Stimulated activated CD4-positive, alpha-beta T cell treated with anti-CD3 and anti-CD28 coated beads, Interleukin-12 subunit alpha, Interleukin-12 subunit beta, amount 100 ng/mL, for 48 hours (primary cell): ENCODE data around the gene HOXC11.

Experiments
- DNase-seq, 3 donors: peaks; one replicate each; pipeline ENCODE4 v3.0.0-alpha.2; 2020; ENCODE audit warnings: low read depth in 2 of 3, low spot score in 1 of 3

The HOXC11 gene

GRCh38 chr12:53942467-53942997, 30.4 kb upstream of the HOXC11 start:
- DNase-seq: no peak

- DNase-seq: no peak
These were observed 28.7 kb upstream of the HOXC11 start for GRCh38 chr12:53944209-53944608.

- no peak for DNase-seq
These were observed 27.7 kb upstream of the HOXC11 start for GRCh38 chr12:53944907-53945847.

- DNase-seq: no peak
These were observed 25.2 kb upstream of the HOXC11 start for GRCh38 chr12:53947743-53948142.

GRCh38 chr12:53948650-53949593, 24.0 kb upstream of the HOXC11 start:
- DNase-seq: no peak

GRCh38 chr12:53949631-53950436, 23.1 kb upstream of the HOXC11 start:
- no peak for DNase-seq

- DNase-seq: no peak
These were observed 22.5 kb upstream of the HOXC11 start for GRCh38 chr12:53950437-53950773.

GRCh38 chr12:53950789-53951576, 21.9 kb upstream of the HOXC11 start:
- DNase-seq: no peak

- no peak for DNase-seq
These were observed 21.2 kb upstream of the HOXC11 start for GRCh38 chr12:53951577-53952334.

- no peak for DNase-seq
These were observed 20.6 kb upstream of the HOXC11 start for GRCh38 chr12:53952335-53952694.

GRCh38 chr12:53952871-53953734, 19.8 kb upstream of the HOXC11 start:
- DNase-seq: no peak

- DNase-seq: no peak
These were observed 18.9 kb upstream of the HOXC11 start for GRCh38 chr12:53953831-53954693.

GRCh38 chr12:53954694-53955035, 18.3 kb upstream of the HOXC11 start, which contains the start of gene HOXC12:
HOXC12 (plus strand) TSS chr12:53954903; CDS start chr12:53954930, 27 bp downstream.
- no peak for DNase-seq

GRCh38 chr12:53955036-53955775, 17.7 kb upstream of the HOXC11 start:
- no peak for DNase-seq

GRCh38 chr12:53955776-53956250, 17.1 kb upstream of the HOXC11 start:
- DNase-seq: no peak

- DNase-seq: no peak
These were observed 16.6 kb upstream of the HOXC11 start for GRCh38 chr12:53956251-53956887.
